ENCODE results near the gene SH2B3. TPM values are rescaled to one million over a fixed set of nuclear protein-coding genes. Genes with fewer than 3 reads are reported as not detected.

The SH2B3 gene
- total RNA-seq, 1 donor from 2014 or later: 24.1 TPM

DNA sequence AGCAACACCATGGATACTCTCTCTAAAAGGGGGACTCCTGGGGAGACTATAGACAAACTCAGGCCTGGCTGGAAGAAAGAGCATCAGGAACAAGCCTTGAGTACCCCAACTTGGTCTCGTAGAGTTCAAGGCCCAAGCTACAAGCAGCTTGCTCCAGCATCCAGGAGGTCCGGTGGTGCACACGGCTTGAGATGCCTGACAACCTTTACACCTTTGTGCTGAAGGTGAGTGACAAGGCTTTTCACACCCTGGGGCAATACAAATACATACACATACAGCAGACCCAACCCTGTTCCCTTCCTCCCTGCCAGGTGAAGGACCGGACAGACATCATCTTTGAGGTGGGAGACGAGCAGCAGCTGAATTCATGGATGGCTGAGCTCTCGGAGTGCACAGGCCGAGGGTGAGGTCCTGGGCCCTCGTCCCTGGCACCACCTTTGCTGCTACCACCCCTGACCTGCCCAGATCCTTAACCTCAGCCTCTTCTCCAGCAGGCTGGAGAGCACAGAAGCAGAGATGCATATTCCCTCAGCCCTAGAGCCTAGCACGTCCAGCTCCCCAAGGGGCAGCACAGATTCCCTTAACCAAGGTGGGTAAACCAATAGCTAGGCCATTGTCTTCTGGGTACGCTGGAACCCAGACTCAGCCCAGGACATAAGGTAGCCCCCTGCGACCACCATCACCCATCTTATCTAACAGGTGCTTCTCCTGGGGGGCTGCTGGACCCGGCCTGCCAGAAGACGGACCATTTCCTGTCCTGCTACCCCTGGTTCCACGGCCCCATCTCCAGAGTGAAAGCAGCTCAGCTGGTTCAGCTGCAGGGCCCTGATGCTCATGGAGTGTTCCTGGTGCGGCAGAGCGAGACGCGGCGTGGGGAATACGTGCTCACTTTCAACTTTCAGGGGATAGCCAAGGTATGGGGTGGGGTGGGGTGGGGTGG, 41.2 kb downstream of the SH2B3 start:
- intact Hi-C loops (cut with DNase I): loop anchor here (5.0 kb wide), 1 partner anchor 45 kb away; no protein-coding TSS in a partner anchor
- H3K36me3 ChIP-seq: peaks cover 0 to 27% of the 10 kb centered on the region in 2 donors
- TF ChIP-seq POLR2A (IDR thresholded peaks at IDR 0.05) (no peak), POLR2AphosphoS5 (IDR thresholded peaks at IDR 0.05; ENCODE audit: insufficient read depth in 1 of 2, low read depth in 1 of 2) (no peak)
- TF ChIP-seq, protein P1, sequence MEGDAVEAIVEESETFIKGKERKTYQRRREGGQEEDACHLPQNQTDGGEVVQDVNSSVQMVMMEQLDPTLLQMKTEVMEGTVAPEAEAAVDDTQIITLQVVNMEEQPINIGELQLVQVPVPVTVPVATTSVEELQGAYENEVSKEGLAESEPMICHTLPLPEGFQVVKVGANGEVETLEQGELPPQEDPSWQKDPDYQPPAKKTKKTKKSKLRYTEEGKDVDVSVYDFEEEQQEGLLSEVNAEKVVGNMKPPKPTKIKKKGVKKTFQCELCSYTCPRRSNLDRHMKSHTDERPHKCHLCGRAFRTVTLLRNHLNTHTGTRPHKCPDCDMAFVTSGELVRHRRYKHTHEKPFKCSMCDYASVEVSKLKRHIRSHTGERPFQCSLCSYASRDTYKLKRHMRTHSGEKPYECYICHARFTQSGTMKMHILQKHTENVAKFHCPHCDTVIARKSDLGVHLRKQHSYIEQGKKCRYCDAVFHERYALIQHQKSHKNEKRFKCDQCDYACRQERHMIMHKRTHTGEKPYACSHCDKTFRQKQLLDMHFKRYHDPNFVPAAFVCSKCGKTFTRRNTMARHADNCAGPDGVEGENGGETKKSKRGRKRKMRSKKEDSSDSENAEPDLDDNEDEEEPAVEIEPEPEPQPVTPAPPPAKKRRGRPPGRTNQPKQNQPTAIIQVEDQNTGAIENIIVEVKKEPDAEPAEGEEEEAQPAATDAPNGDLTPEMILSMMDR (IDR thresholded peaks at IDR 0.05): no peak
- no peaks in the 10 kb centered on the region for H3K9me3 ChIP-seq
- H3K4me3 ChIP-seq: no peak overlapping the region
- peaks cover 62% of the 10 kb centered on the region for H3K4me1 ChIP-seq
- peak overlapping the region; percentile 31 for H3K27ac ChIP-seq
- DNase-seq (ENCODE audit: extremely low spot score in 2 of 2): peak; percentile 74 to 84
- no peaks in the 10 kb centered on the region for H3K27me3 ChIP-seq

DNA sequence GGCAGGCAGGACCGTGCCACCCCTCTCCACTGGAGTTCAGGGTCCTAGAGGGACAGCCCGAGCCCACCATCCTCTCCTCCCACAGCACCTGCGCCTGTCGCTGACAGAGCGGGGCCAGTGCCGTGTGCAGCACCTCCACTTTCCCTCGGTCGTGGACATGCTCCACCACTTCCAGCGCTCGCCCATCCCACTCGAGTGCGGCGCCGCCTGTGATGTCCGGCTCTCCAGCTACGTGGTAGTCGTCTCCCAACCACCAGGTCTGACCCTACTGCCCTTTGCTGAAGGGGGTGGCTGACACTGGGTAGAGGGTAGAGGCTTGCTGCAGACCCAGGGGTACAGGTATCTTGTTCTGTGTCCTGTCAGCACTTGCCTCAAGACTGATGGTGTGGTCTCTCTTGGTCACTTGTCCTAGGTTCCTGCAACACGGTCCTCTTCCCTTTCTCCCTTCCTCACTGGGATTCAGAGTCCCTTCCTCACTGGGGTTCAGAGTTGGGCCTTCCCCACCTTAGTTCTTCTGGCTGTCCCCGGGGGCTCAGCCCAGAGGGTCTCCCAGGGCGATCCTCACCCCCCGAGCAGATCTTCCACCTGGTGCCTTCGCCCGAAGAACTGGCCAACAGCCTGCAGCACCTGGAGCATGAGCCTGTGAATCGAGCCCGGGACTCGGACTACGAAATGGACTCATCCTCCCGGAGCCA, 42.0 kb downstream of the SH2B3 start:
- intact Hi-C loops (cut with DNase I): loop anchor here (5.0 kb wide), 1 partner anchor 45 kb away; no protein-coding TSS in a partner anchor
- Histone ChIP-seq H3K27me3 (no peaks in the 10 kb centered on the region), H3K4me3 (no peak overlapping the region), H3K4me1 (peaks cover 56% of the 10 kb centered on the region), H3K9me3 (no peaks in the 10 kb centered on the region), H3K36me3 (peaks cover 0 to 29% of the 10 kb centered on the region in 2 donors), H3K27ac (no peak overlapping the region)
- no peak for TF ChIP-seq POLR2A (IDR thresholded peaks at IDR 0.05)
- TF ChIP-seq POLR2AphosphoS5 (IDR thresholded peaks at IDR 0.05; ENCODE audit: insufficient read depth in 1 of 2, low read depth in 1 of 2): no peak
- TF ChIP-seq, protein P1 (IDR thresholded peaks at IDR 0.05): no peak
- DNase-seq (ENCODE audit: extremely low spot score in 2 of 2): peak; percentile 85 to 86

DNA sequence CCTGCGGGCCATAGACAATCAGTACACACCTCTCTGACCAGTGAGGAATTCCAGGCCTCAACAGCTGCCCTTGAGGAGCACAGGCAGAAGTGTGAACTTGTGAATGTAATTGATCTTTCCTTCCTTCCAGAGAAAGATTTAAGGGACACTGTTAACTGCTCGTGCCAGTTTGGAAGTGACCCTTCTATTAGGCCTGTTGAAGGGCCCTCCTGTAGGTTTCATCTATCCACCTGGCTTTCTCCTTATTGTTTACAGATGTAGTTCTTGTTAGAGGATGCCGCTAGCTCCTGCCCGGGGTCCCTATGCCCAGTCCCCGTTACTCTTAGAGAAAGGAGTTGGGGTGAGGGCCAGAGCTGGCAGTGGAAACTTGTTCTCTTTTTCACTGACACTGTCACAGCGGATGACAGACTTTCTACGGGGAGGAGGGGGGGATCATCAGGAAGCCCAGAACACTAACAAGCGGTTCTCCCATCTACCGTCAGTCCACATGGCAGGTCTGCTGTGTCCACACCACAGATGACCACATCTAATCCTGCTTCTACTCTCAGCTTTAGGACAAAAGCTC, 42.6 kb downstream of the SH2B3 start:
- Histone ChIP-seq H3K27me3 (no peaks in the 10 kb centered on the region), H3K4me3 (no peak overlapping the region), H3K36me3 (peaks cover 0 to 32% of the 10 kb centered on the region in 2 donors), H3K27ac (no peak overlapping the region), H3K9me3 (no peaks in the 10 kb centered on the region), H3K4me1 (peaks cover 50% of the 10 kb centered on the region)
- DNase-seq (ENCODE audit: extremely low spot score in 2 of 2): peak; percentile 12 to 74
- intact Hi-C loops (cut with DNase I): loop anchor here (5.0 kb wide), 1 partner anchor 46 kb away; no protein-coding TSS in a partner anchor
- TF ChIP-seq POLR2AphosphoS5 (IDR thresholded peaks at IDR 0.05; ENCODE audit: insufficient read depth in 1 of 2, low read depth in 1 of 2): no peak
- no peak for TF ChIP-seq POLR2A (IDR thresholded peaks at IDR 0.05)
- TF ChIP-seq, protein P1 (IDR thresholded peaks at IDR 0.05): no peak

DNA sequence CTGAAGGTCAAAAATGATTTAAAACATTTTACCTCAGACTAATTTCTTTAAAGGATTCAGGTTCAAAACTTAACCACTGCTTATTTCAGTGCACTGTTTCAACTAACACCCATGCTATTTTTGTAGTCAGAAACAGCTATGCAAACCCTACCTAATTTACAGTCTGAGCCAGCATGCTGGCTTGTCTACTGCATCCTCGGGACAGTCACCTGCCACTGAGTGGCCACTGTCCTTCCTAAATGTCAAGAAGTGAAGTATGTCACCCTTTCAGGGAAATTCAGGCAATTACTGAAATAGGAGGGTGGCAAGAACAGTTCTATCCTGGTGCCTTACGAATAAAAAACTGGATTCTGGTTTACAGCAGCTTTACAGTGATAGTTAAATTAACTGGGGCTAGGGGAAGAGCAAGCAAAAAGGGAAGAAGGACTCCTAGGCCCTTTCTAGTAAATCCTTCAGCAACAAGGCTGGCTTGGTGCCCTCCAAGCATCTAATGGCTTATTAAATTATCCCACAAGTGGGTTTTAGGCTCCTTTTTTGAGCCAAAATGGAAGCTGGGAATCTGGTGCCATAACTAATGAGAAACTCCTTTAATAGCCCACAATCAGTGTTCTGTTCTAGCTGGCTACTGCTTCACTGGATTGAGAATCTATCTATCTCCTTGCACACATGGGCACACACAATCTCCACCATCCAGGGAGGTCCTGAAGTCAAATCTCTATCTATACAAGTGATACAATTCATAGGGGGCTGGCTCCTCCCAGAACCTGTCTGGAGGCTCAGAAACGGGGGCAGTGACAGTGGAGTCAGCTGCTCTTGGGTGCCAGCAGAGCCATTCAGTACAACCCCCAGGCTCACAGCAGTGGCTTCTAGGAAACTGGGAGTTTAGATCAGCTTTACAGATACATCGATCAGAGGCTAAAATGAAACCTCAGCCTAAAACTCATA, 43.4 kb downstream of the SH2B3 start:
- Histone ChIP-seq H3K4me3 (no peak overlapping the region), H3K27me3 (no peaks in the 10 kb centered on the region), H3K27ac (no peak overlapping the region), H3K36me3 (peaks cover 0 to 38% of the 10 kb centered on the region in 2 donors), H3K9me3 (no peaks in the 10 kb centered on the region), H3K4me1 (peaks cover 44% of the 10 kb centered on the region)
- TF ChIP-seq POLR2A (IDR thresholded peaks at IDR 0.05) (no peak), POLR2AphosphoS5 (IDR thresholded peaks at IDR 0.05; ENCODE audit: insufficient read depth in 1 of 2, low read depth in 1 of 2) (no peak)
- TF ChIP-seq, protein P1 (IDR thresholded peaks at IDR 0.05): no peak
- DNase-seq (ENCODE audit: extremely low spot score in 2 of 2): peak in 1 of 2 donors; percentile 58
- intact Hi-C loops (cut with DNase I): loop anchor here (5.0 kb wide), 1 partner anchor 47 kb away; no protein-coding TSS in a partner anchor

All from vagina (tissue), 2 donors.